SK-N-MC (cell line): ENCODE data around the gene ZDHHC5.

Experiments
- FOXP2 ChIP-seq: optimal IDR thresholded peaks from 2 replicates; pipeline ENCODE3; 2011; ENCODE audit warnings: mild to moderate bottlenecking, moderate library complexity; ENCODE audit not compliant: insufficient read depth; ENCODE audit errors: extremely low read length, control extremely low read depth
- POLR2AphosphoS5 ChIP-seq: IDR thresholded peaks from 2 replicates; pipeline ENCODE4 v1.6.1; 2012; ENCODE audit warnings: mild to moderate bottlenecking, low read depth, low read length, borderline replicate concordance

DNA sequence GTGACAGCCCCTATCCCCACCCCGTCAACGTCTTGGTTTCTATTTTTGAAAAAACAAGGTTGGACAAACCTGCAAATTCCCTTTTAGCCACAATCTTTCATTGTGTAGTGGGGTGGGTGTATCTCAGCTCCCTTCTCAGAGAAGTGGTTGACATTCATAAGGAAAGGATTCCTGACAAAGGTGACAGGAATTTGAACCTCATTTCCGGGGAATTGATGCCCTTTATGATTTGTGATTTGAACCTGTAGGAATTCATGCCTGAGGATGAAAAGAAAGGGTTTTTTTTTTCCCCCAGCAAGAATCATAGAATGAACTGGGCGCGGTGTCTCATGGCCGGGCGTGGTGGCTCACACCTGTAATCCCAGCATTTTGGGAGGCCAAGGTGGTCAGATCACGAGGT, 32.7 kb upstream of the ZDHHC5 start:
- TF ChIP-seq POLR2AphosphoS5 (no peak), FOXP2 (no peak)
